ENCODE data around the gene HYAL1.

HYAL1 gene

DNA sequence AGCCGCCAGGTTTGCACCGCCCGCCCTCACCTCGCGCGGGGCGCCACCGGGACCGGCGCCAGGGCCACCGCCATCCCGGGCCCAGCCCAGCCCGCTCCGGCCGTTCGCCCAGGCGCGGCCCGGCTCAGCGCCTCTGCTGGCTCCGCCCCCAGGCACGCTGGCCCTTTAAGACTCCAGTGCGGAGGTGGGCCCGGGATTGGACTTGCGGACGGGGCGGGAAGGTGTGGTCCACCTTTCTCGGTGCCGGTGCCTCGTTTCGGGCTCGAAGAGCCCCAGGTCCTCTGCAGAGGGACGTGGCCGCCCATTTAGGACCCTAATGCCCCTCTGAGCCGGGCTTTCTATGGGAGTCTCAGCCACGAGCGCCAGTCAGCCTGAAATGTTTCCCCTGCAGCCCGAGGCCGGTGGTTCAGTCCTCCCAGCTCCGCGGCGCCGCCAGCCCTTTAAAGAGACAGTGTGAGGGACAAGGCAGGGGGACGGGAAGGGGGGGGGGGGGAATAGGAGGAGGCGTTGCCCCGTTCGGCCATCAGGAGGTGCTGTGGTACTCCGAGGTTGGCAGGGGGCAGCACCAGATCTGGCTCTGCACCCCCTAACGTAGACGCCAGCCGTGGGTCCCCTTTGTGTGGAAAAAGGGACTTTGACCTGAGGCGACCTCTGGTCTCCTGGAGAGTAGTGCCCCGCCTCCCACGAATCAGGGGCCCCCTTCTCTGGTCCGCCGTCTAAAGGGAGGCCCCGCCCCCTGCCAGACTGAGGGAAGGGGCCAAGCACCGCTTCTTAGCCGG lies 18.2 kb upstream of the HYAL1 start:
- peak overlapping the region; percentile 99 for H3K9ac ChIP-seq (ENCODE audit: insufficient read length, low read depth)
- TF ChIP-seq SUZ12 (IDR thresholded peaks at IDR 0.05; ENCODE audit: extremely low read depth, insufficient read depth, insufficient read length) (no peak), ZNF274 (IDR thresholded peaks at IDR 0.05; ENCODE audit: low read depth, low read length) (no peak), YY1 (IDR thresholded peaks at IDR 0.05; ENCODE audit: insufficient read depth, insufficient read length) (no peak)
- H3K36me3 ChIP-seq (ENCODE audit: insufficient read depth, insufficient read length, low read length): peaks cover 73% of the 10 kb centered on the region
- H3K27me3 ChIP-seq (ENCODE audit: insufficient read depth, insufficient read length): no peaks in the 10 kb centered on the region
- no peaks in the 10 kb centered on the region for H3K9me3 ChIP-seq (ENCODE audit: insufficient read depth, low read length)
- peak overlapping the region; percentile 87 for H3K4me3 ChIP-seq (ENCODE audit: insufficient read length, low read depth)
- DNase-seq (ENCODE audit: low read depth, low spot score): peak; percentile 87
- peaks cover 57% of the 10 kb centered on the region for H3K4me1 ChIP-seq (ENCODE audit: insufficient read depth, insufficient read length)

DNA sequence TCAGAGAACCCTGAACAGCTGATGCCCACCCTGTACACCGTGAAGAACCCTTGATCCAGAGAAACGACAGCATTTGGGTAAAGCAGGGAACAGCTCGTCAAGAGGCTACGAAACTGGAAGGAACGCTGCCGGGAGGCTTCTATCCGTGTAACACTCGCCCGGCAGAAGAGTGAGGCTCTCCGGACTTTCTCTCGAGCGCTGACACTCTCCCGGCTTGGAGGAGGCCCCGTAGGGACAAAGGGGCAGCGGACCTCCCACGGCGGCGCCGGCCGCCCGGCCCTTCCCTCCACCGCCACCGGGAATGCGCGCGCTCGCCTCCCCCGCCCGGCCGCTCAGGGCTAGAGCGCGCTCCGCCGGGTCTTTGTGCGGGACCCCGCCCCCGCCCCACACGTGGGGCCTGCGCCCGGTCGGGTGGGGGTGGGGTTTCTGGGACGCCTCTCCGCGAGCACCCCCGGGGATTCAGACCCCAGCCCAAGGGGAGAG lies 17.5 kb upstream of the HYAL1 start:
- Histone ChIP-seq H3K36me3 (ENCODE audit: insufficient read depth, insufficient read length, low read length) (peaks cover 73% of the 10 kb centered on the region), H3K4me1 (ENCODE audit: insufficient read depth, insufficient read length) (peaks cover 60% of the 10 kb centered on the region), H3K27me3 (ENCODE audit: insufficient read depth, insufficient read length) (no peaks in the 10 kb centered on the region), H3K9ac (ENCODE audit: insufficient read length, low read depth) (peak overlapping the region; percentile 99), H3K9me3 (ENCODE audit: insufficient read depth, low read length) (no peaks in the 10 kb centered on the region), H3K4me3 (ENCODE audit: insufficient read length, low read depth) (peak overlapping the region; percentile 87)
- no peak for DNase-seq (ENCODE audit: low read depth, low spot score)
- no peak for TF ChIP-seq SUZ12 (IDR thresholded peaks at IDR 0.05; ENCODE audit: extremely low read depth, insufficient read depth, insufficient read length)
- no peak for TF ChIP-seq ZNF274 (IDR thresholded peaks at IDR 0.05; ENCODE audit: low read depth, low read length)
- TF ChIP-seq YY1 (IDR thresholded peaks at IDR 0.05; ENCODE audit: insufficient read depth, insufficient read length): no peak

- Histone ChIP-seq H3K27me3 (ENCODE audit: insufficient read depth, insufficient read length) (no peaks in the 10 kb centered on the region), H3K36me3 (ENCODE audit: insufficient read depth, insufficient read length, low read length) (peaks cover 71% of the 10 kb centered on the region), H3K9ac (ENCODE audit: insufficient read length, low read depth) (peak overlapping the region; percentile 99), H3K9me3 (ENCODE audit: insufficient read depth, low read length) (no peaks in the 10 kb centered on the region), H3K4me1 (ENCODE audit: insufficient read depth, insufficient read length) (peaks cover 60% of the 10 kb centered on the region), H3K4me3 (ENCODE audit: insufficient read length, low read depth) (peak overlapping the region; percentile 87)
- no peak for DNase-seq (ENCODE audit: low read depth, low spot score)
- no peak for TF ChIP-seq SUZ12 (IDR thresholded peaks at IDR 0.05; ENCODE audit: extremely low read depth, insufficient read depth, insufficient read length)
- no peak for TF ChIP-seq ZNF274 (IDR thresholded peaks at IDR 0.05; ENCODE audit: low read depth, low read length)
- TF ChIP-seq YY1 (IDR thresholded peaks at IDR 0.05; ENCODE audit: insufficient read depth, insufficient read length): no peak
Observed at GRCh38 chr3:50319894-50320625, 16.7 kb upstream of the HYAL1 start.

DNA sequence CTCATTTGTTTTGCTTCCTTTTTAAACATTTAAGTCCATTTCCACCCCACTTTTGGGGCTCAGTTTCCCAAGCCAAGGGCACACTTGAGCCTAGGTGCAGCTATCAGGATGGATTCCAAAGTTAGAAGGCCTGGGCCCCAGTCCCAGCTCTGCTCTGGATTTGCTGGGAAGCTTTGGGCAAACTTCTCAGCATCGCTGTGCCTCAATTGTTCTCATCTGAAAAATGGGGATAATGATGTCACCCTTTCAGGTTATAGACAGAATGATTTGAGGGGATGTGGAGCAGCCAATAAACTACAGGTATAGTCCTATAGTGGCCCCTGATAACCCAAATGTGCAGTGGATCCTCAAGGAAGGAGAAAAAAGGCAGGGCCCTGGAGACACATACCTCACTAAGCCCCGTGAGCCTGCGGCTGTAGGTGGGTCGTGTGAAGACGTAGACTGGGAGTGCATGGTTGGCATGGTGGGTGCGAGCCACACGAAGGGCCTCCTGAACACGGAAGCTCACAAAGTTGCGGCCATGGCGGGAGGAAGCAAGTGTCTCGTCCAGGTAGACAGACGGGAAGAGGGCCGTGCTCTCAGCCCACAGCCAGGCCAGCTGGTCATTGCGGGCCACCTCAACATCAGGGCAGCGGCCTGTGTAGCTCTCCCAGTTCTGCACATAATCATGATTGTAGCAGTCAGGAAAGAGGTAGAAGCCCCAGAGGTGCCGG lies 16.0 kb upstream of the HYAL1 start:
- peaks cover 58% of the 10 kb centered on the region for H3K4me1 ChIP-seq (ENCODE audit: insufficient read depth, insufficient read length)
- peaks cover 71% of the 10 kb centered on the region for H3K36me3 ChIP-seq (ENCODE audit: insufficient read depth, insufficient read length, low read length)
- no peak for DNase-seq (ENCODE audit: low read depth, low spot score)
- H3K9ac ChIP-seq (ENCODE audit: insufficient read length, low read depth): peak overlapping the region; percentile 99
- no peak overlapping the region for H3K4me3 ChIP-seq (ENCODE audit: insufficient read length, low read depth)
- H3K27me3 ChIP-seq (ENCODE audit: insufficient read depth, insufficient read length): no peaks in the 10 kb centered on the region
- no peaks in the 10 kb centered on the region for H3K9me3 ChIP-seq (ENCODE audit: insufficient read depth, low read length)
- TF ChIP-seq ZNF274 (IDR thresholded peaks at IDR 0.05; ENCODE audit: low read depth, low read length): no peak
- TF ChIP-seq SUZ12 (IDR thresholded peaks at IDR 0.05; ENCODE audit: extremely low read depth, insufficient read depth, insufficient read length): no peak
- no peak for TF ChIP-seq YY1 (IDR thresholded peaks at IDR 0.05; ENCODE audit: insufficient read depth, insufficient read length)

- peaks cover 65% of the 10 kb centered on the region for H3K36me3 ChIP-seq (ENCODE audit: insufficient read depth, insufficient read length, low read length)
- peak overlapping the region; percentile 57 for H3K9ac ChIP-seq (ENCODE audit: insufficient read length, low read depth)
- no peak for DNase-seq (ENCODE audit: low read depth, low spot score)
- no peak for TF ChIP-seq SUZ12 (IDR thresholded peaks at IDR 0.05; ENCODE audit: extremely low read depth, insufficient read depth, insufficient read length)
- TF ChIP-seq ZNF274 (IDR thresholded peaks at IDR 0.05; ENCODE audit: low read depth, low read length): no peak
- no peak for TF ChIP-seq YY1 (IDR thresholded peaks at IDR 0.05; ENCODE audit: insufficient read depth, insufficient read length)
- H3K4me1 ChIP-seq (ENCODE audit: insufficient read depth, insufficient read length): peaks cover 50% of the 10 kb centered on the region
- H3K9me3 ChIP-seq (ENCODE audit: insufficient read depth, low read length): no peaks in the 10 kb centered on the region
- no peak overlapping the region for H3K4me3 ChIP-seq (ENCODE audit: insufficient read length, low read depth)
- no peaks in the 10 kb centered on the region for H3K27me3 ChIP-seq (ENCODE audit: insufficient read depth, insufficient read length)
Observed at GRCh38 chr3:50318615-50319014, 15.2 kb upstream of the HYAL1 start.

GRCh38 chr3:50318163-50318562 lies 14.8 kb upstream of the HYAL1 start:
- peaks cover 46% of the 10 kb centered on the region for H3K4me1 ChIP-seq (ENCODE audit: insufficient read depth, insufficient read length)

More at GRCh38 chr3:50318163-50318562, 14.8 kb upstream of the HYAL1 start:
- Histone ChIP-seq H3K4me3 (ENCODE audit: insufficient read length, low read depth) (no peak overlapping the region), H3K9me3 (ENCODE audit: insufficient read depth, low read length) (no peaks in the 10 kb centered on the region), H3K36me3 (ENCODE audit: insufficient read depth, insufficient read length, low read length) (peaks cover 62% of the 10 kb centered on the region), H3K9ac (ENCODE audit: insufficient read length, low read depth) (peak overlapping the region; percentile 57), H3K27me3 (ENCODE audit: insufficient read depth, insufficient read length) (no peaks in the 10 kb centered on the region)
- DNase-seq (ENCODE audit: low read depth, low spot score): no peak
- no peak for TF ChIP-seq SUZ12 (IDR thresholded peaks at IDR 0.05; ENCODE audit: extremely low read depth, insufficient read depth, insufficient read length)
- no peak for TF ChIP-seq ZNF274 (IDR thresholded peaks at IDR 0.05; ENCODE audit: low read depth, low read length)
- no peak for TF ChIP-seq YY1 (IDR thresholded peaks at IDR 0.05; ENCODE audit: insufficient read depth, insufficient read length)

All from NT2/D1 (cell line).